ENCODE data around the gene NMU. TPM values are rescaled to one million over a fixed set of nuclear protein-coding genes. Genes with fewer than 3 reads are reported as not detected.

Gene NMU
- total and polyA plus RNA-seq, 9 of the 15 experiments (the other 6 are each of a cell fraction or from before 2014, with no cell fraction given) = 73.8 to 846 (median 599) TPM

DNA sequence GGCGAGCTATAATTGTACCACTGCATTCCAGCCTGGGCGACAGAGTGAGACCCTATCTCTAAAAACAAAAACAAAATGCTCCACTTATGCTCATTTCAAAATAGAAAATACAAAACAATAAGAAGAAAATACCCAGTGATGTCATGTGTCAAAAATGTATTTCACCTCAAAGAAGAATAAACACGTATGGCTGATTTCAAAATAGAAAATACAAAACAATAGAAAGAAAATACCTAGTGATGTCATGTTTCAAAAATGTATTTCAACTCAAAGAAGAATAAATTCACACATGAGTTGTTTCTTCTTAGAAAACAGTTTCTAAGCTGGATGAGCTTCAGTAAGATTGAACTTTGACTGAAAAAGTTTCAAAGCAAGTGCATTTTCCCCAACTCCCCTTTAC lies 23.8 kb downstream of the NMU start:
- no peaks in the 10 kb centered on the region for H4K20me1 ChIP-seq (replicated peaks; ENCODE audit: control insufficient read depth, insufficient read depth, low read length)
- POLR2A ChIA-PET = no interaction called here
- no TSS peak for BruUV-seq (replicated peaks)
- in situ Hi-C loops (cut with MboI) = no loop called here
- peaks cover 94% of the 10 kb centered on the region for H3K36me3 ChIP-seq (ENCODE audit: control insufficient read depth, insufficient read depth, low read length)
- no peak overlapping the region for H3K4me2 ChIP-seq (ENCODE audit: insufficient read depth, low read length)
- no peak overlapping the region for H3K27ac ChIP-seq (ENCODE audit: extremely low read depth, low read depth, low read length)
- no peak overlapping the region for H2AFZ ChIP-seq (ENCODE audit: low read depth, low read length)
- no peaks in the 10 kb centered on the region for H3K9me3 ChIP-seq (replicated peaks; ENCODE audit: control insufficient read depth, insufficient read depth, low read depth, low read length)
- peaks cover 2 to 5% of the 10 kb centered on the region in 2 experiments; a peak in 2 of 5 replicates for H3K4me1 ChIP-seq (replicated peaks in 1 of 2; ENCODE audit: control insufficient read depth in 2 of 2, insufficient read depth in 2 of 2, low read length in 2 of 2)
- H3K9ac ChIP-seq (ENCODE audit: insufficient read depth in 1 of 2, low read depth in 2 of 2, low read length in 2 of 2) = no peak overlapping the region
- H3K79me2 ChIP-seq (ENCODE audit: control insufficient read depth, insufficient read depth, low read length) = peaks cover 88% of the 10 kb centered on the region
- H3K4me3 ChIP-seq = no peak overlapping the region
- CTCF ChIA-PET (ENCODE audit: low intra/inter-chr PET ratio) = no interaction called here
- WGBS (ENCODE audit: insufficient coverage, low coverage, missing lambda C conversion rate) = 97% methylated on average over 3 of the region's 3 CpGs
- DNase-seq (ENCODE audit: extremely low read depth in 1 of 4, low spot score in 3 of 4) (no peak), FAIRE-seq (no peak), ATAC-seq (no peak)
- intact Hi-C loops (cut with micrococcal nuclease) = no loop called here
- no peaks in the 10 kb centered on the region for H3K9me1 ChIP-seq (ENCODE audit: control insufficient read depth, insufficient read depth, low read length)
- TF ChIP-seq LCOR (CRISPR knock-in tag; IDR thresholded peaks at IDR 0.05) (no peak), ZNF263 (CRISPR knock-in tag; IDR thresholded peaks at IDR 0.05; ENCODE audit: borderline replicate concordance) (no peak), BRF1 (IDR thresholded peaks at IDR 0.05; ENCODE audit: borderline replicate concordance, extremely low read depth, insufficient read length) (no peak), NCOA4 (IDR thresholded peaks at IDR 0.05; ENCODE audit: partially characterized antibody) (no peak), STAT5A (IDR thresholded peaks at IDR 0.05; ENCODE audit: borderline replicate concordance, low read length) (no peak), POLR2A (conservative IDR thresholded peaks at IDR 0.05) (no peak), CBX2 (IDR thresholded peaks at IDR 0.05; ENCODE audit: insufficient read depth, low read length, poor library complexity, severe bottlenecking) (no peak)
- TF ChIP-seq, protein P1, sequence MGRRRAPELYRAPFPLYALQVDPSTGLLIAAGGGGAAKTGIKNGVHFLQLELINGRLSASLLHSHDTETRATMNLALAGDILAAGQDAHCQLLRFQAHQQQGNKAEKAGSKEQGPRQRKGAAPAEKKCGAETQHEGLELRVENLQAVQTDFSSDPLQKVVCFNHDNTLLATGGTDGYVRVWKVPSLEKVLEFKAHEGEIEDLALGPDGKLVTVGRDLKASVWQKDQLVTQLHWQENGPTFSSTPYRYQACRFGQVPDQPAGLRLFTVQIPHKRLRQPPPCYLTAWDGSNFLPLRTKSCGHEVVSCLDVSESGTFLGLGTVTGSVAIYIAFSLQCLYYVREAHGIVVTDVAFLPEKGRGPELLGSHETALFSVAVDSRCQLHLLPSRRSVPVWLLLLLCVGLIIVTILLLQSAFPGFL (CRISPR knock-in tag; IDR thresholded peaks at IDR 0.05) = no peak
- TF ChIP-seq, protein P2, sequence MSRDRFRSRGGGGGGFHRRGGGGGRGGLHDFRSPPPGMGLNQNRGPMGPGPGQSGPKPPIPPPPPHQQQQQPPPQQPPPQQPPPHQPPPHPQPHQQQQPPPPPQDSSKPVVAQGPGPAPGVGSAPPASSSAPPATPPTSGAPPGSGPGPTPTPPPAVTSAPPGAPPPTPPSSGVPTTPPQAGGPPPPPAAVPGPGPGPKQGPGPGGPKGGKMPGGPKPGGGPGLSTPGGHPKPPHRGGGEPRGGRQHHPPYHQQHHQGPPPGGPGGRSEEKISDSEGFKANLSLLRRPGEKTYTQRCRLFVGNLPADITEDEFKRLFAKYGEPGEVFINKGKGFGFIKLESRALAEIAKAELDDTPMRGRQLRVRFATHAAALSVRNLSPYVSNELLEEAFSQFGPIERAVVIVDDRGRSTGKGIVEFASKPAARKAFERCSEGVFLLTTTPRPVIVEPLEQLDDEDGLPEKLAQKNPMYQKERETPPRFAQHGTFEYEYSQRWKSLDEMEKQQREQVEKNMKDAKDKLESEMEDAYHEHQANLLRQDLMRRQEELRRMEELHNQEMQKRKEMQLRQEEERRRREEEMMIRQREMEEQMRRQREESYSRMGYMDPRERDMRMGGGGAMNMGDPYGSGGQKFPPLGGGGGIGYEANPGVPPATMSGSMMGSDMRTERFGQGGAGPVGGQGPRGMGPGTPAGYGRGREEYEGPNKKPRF (IDR thresholded peaks at IDR 0.05; ENCODE audit: low read depth, low read length) = no peak
- no peaks in the 10 kb centered on the region for H3K27me3 ChIP-seq (ENCODE audit: control insufficient read depth in 2 of 2, insufficient read depth in 2 of 2, low read length in 2 of 2)

All from K562 (cell line).